Measurements from ENCODE around the gene PCDH9.

Gene PCDH9

GRCh38 chr13:67084066-67084465 is 146.1 kb downstream of the PCDH9 start:
- H3K9ac ChIP-seq (ENCODE audit: low read length), result no peak overlapping the region
- no peaks in the 10 kb centered on the region for H3K4me1 ChIP-seq (ENCODE audit: control insufficient read depth, insufficient read depth, low read length)
- H3K27ac ChIP-seq (ENCODE audit: low read depth, low read length), result no peak overlapping the region
- no peaks in the 10 kb centered on the region for H3K36me3 ChIP-seq (ENCODE audit: control insufficient read depth, insufficient read depth, low read length)
- no peaks in the 10 kb centered on the region for H3K27me3 ChIP-seq (ENCODE audit: control insufficient read depth, insufficient read depth, low read length)
- H3K4me3 ChIP-seq (ENCODE audit: low read length), result no peak overlapping the region

GRCh38 chr13:67083519-67083918 is 146.6 kb downstream of the PCDH9 start:
- no peak overlapping the region for H3K4me3 ChIP-seq (ENCODE audit: low read length)
- no peak overlapping the region for H3K27ac ChIP-seq (ENCODE audit: low read depth, low read length)
- no peaks in the 10 kb centered on the region for H3K36me3 ChIP-seq (ENCODE audit: control insufficient read depth, insufficient read depth, low read length)
- H3K9ac ChIP-seq (ENCODE audit: low read length), result no peak overlapping the region
- H3K27me3 ChIP-seq (ENCODE audit: control insufficient read depth, insufficient read depth, low read length), result no peaks in the 10 kb centered on the region
- H3K4me1 ChIP-seq (ENCODE audit: control insufficient read depth, insufficient read depth, low read length), result no peaks in the 10 kb centered on the region

GRCh38 chr13:67080351-67080750 is 149.8 kb downstream of the PCDH9 start:
- H3K4me1 ChIP-seq (ENCODE audit: control insufficient read depth, insufficient read depth, low read length), result no peaks in the 10 kb centered on the region
- no peak overlapping the region for H3K4me3 ChIP-seq (ENCODE audit: low read length)

GRCh38 chr13:67078062-67078461 is 152.1 kb downstream of the PCDH9 start:
- no peak overlapping the region for H3K4me3 ChIP-seq (ENCODE audit: low read length)
- no peaks in the 10 kb centered on the region for H3K36me3 ChIP-seq (ENCODE audit: control insufficient read depth, insufficient read depth, low read length)
- no peak overlapping the region for H3K9ac ChIP-seq (ENCODE audit: low read length)
- H3K4me1 ChIP-seq (ENCODE audit: control insufficient read depth, insufficient read depth, low read length), result no peaks in the 10 kb centered on the region
- no peaks in the 10 kb centered on the region for H3K27me3 ChIP-seq (ENCODE audit: control insufficient read depth, insufficient read depth, low read length)
- no peak overlapping the region for H3K27ac ChIP-seq (ENCODE audit: low read depth, low read length)

More at GRCh38 chr13:67080351-67080750, 149.8 kb downstream of the PCDH9 start:
- H3K27ac ChIP-seq (ENCODE audit: low read depth, low read length), result no peak overlapping the region
- no peak overlapping the region for H3K9ac ChIP-seq (ENCODE audit: low read length)
- no peaks in the 10 kb centered on the region for H3K36me3 ChIP-seq (ENCODE audit: control insufficient read depth, insufficient read depth, low read length)
- H3K27me3 ChIP-seq (ENCODE audit: control insufficient read depth, insufficient read depth, low read length), result no peaks in the 10 kb centered on the region

- H3K36me3 ChIP-seq (ENCODE audit: control insufficient read depth, insufficient read depth, low read length), result no peaks in the 10 kb centered on the region
- no peaks in the 10 kb centered on the region for H3K27me3 ChIP-seq (ENCODE audit: control insufficient read depth, insufficient read depth, low read length)
- H3K27ac ChIP-seq (ENCODE audit: low read depth, low read length), result no peak overlapping the region
- H3K4me3 ChIP-seq (ENCODE audit: low read length), result no peak overlapping the region
- H3K9ac ChIP-seq (ENCODE audit: low read length), result no peak overlapping the region
- no peaks in the 10 kb centered on the region for H3K4me1 ChIP-seq (ENCODE audit: control insufficient read depth, insufficient read depth, low read length)
Observed at GRCh38 chr13:67077132-67077531, 153.0 kb downstream of the PCDH9 start.

GRCh38 chr13:67076378-67076777 is 153.8 kb downstream of the PCDH9 start:
- Histone ChIP-seq H3K27me3 (ENCODE audit: control insufficient read depth, insufficient read depth, low read length) (no peaks in the 10 kb centered on the region), H3K9ac (ENCODE audit: low read length) (no peak overlapping the region), H3K27ac (ENCODE audit: low read depth, low read length) (no peak overlapping the region), H3K4me1 (ENCODE audit: control insufficient read depth, insufficient read depth, low read length) (no peaks in the 10 kb centered on the region), H3K36me3 (ENCODE audit: control insufficient read depth, insufficient read depth, low read length) (no peaks in the 10 kb centered on the region), H3K4me3 (ENCODE audit: low read length) (no peak overlapping the region)

GRCh38 chr13:67075239-67075638 is 154.9 kb downstream of the PCDH9 start:
- Histone ChIP-seq H3K4me3 (ENCODE audit: low read length) (no peak overlapping the region), H3K27me3 (ENCODE audit: control insufficient read depth, insufficient read depth, low read length) (no peaks in the 10 kb centered on the region), H3K27ac (ENCODE audit: low read depth, low read length) (no peak overlapping the region), H3K4me1 (ENCODE audit: control insufficient read depth, insufficient read depth, low read length) (no peaks in the 10 kb centered on the region), H3K9ac (ENCODE audit: low read length) (no peak overlapping the region), H3K36me3 (ENCODE audit: control insufficient read depth, insufficient read depth, low read length) (no peaks in the 10 kb centered on the region)

GRCh38 chr13:67071918-67072598 is 158.1 kb downstream of the PCDH9 start:
- Histone ChIP-seq H3K4me3 (ENCODE audit: low read length) (no peak overlapping the region), H3K9ac (ENCODE audit: low read length) (no peak overlapping the region), H3K27me3 (ENCODE audit: control insufficient read depth, insufficient read depth, low read length) (no peaks in the 10 kb centered on the region), H3K4me1 (ENCODE audit: control insufficient read depth, insufficient read depth, low read length) (no peaks in the 10 kb centered on the region), H3K36me3 (ENCODE audit: control insufficient read depth, insufficient read depth, low read length) (no peaks in the 10 kb centered on the region), H3K27ac (ENCODE audit: low read depth, low read length) (no peak overlapping the region)

- Histone ChIP-seq H3K36me3 (ENCODE audit: control insufficient read depth, insufficient read depth, low read length) (no peaks in the 10 kb centered on the region), H3K9ac (ENCODE audit: low read length) (no peak overlapping the region)
Observed at GRCh38 chr13:67070306-67070705, 159.8 kb downstream of the PCDH9 start.

GRCh38 chr13:67069117-67069767 is 160.9 kb downstream of the PCDH9 start:
- H3K27me3 ChIP-seq (ENCODE audit: control insufficient read depth, insufficient read depth, low read length), result no peaks in the 10 kb centered on the region
- H3K36me3 ChIP-seq (ENCODE audit: control insufficient read depth, insufficient read depth, low read length), result no peaks in the 10 kb centered on the region
- no peak overlapping the region for H3K27ac ChIP-seq (ENCODE audit: low read depth, low read length)
- no peaks in the 10 kb centered on the region for H3K4me1 ChIP-seq (ENCODE audit: control insufficient read depth, insufficient read depth, low read length)
- H3K9ac ChIP-seq (ENCODE audit: low read length), result no peak overlapping the region
- no peak overlapping the region for H3K4me3 ChIP-seq (ENCODE audit: low read length)

More at GRCh38 chr13:67070306-67070705, 159.8 kb downstream of the PCDH9 start:
- Histone ChIP-seq H3K4me3 (ENCODE audit: low read length) (no peak overlapping the region), H3K4me1 (ENCODE audit: control insufficient read depth, insufficient read depth, low read length) (no peaks in the 10 kb centered on the region), H3K27ac (ENCODE audit: low read depth, low read length) (no peak overlapping the region), H3K27me3 (ENCODE audit: control insufficient read depth, insufficient read depth, low read length) (no peaks in the 10 kb centered on the region)

- Histone ChIP-seq H3K27ac (ENCODE audit: low read depth, low read length) (no peak overlapping the region), H3K27me3 (ENCODE audit: control insufficient read depth, insufficient read depth, low read length) (no peaks in the 10 kb centered on the region), H3K9ac (ENCODE audit: low read length) (no peak overlapping the region), H3K4me1 (ENCODE audit: control insufficient read depth, insufficient read depth, low read length) (no peaks in the 10 kb centered on the region), H3K4me3 (ENCODE audit: low read length) (no peak overlapping the region), H3K36me3 (ENCODE audit: control insufficient read depth, insufficient read depth, low read length) (no peaks in the 10 kb centered on the region)
Observed at GRCh38 chr13:67064920-67065319, 165.2 kb downstream of the PCDH9 start.

GRCh38 chr13:67063036-67063435 is 167.1 kb downstream of the PCDH9 start:
- Histone ChIP-seq H3K4me3 (ENCODE audit: low read length) (no peak overlapping the region), H3K36me3 (ENCODE audit: control insufficient read depth, insufficient read depth, low read length) (no peaks in the 10 kb centered on the region), H3K9ac (ENCODE audit: low read length) (no peak overlapping the region), H3K4me1 (ENCODE audit: control insufficient read depth, insufficient read depth, low read length) (no peaks in the 10 kb centered on the region), H3K27ac (ENCODE audit: low read depth, low read length) (no peak overlapping the region), H3K27me3 (ENCODE audit: control insufficient read depth, insufficient read depth, low read length) (no peaks in the 10 kb centered on the region)

- no peaks in the 10 kb centered on the region for H3K36me3 ChIP-seq (ENCODE audit: control insufficient read depth, insufficient read depth, low read length)
- no peak overlapping the region for H3K4me3 ChIP-seq (ENCODE audit: low read length)
- no peak overlapping the region for H3K27ac ChIP-seq (ENCODE audit: low read depth, low read length)
- no peaks in the 10 kb centered on the region for H3K27me3 ChIP-seq (ENCODE audit: control insufficient read depth, insufficient read depth, low read length)
- H3K9ac ChIP-seq (ENCODE audit: low read length), result no peak overlapping the region
- no peaks in the 10 kb centered on the region for H3K4me1 ChIP-seq (ENCODE audit: control insufficient read depth, insufficient read depth, low read length)
Observed at GRCh38 chr13:67062160-67062559, 168.0 kb downstream of the PCDH9 start.
